Mesenchymal stem cell (in vitro differentiated cells and primary cell): ENCODE measurements around the gene L3MBTL1.
"Not testable (repeated sequence)": the region's sequence is repeated elsewhere in the genome, so short reads cannot be mapped to it uniquely, and the experiment has no call there.

ENCODE experiments used
- DNase-seq: peaks from one replicate; pipeline ENCODE4 v3.0.0-alpha.2; 2013
- H2AFZ ChIP-seq: one replicate; pipeline ENCODE4 v1.6.1; 2013; ENCODE audit warnings: low read depth, mild to moderate bottlenecking, control low read depth, inconsistent platforms, low read length, moderate library complexity
- H2AK5ac ChIP-seq: 2 replicates; pipeline ENCODE4 v1.6.1; 2013; ENCODE audit warnings: low read length, moderate library complexity, mild to moderate bottlenecking, inconsistent platforms; ENCODE audit not compliant: severe bottlenecking
- H2BK120ac ChIP-seq: one replicate; pipeline ENCODE4 v1.6.1; 2013; ENCODE audit warnings: low read depth, mild to moderate bottlenecking, inconsistent platforms, low read length, moderate library complexity
- H2BK12ac ChIP-seq, 2 experiments: one replicate each; pipeline ENCODE4 v1.6.1; 2013; ENCODE audit warnings: inconsistent platforms in 2 of 2, low read length in 2 of 2, mild to moderate bottlenecking in 2 of 2, moderate library complexity in 2 of 2, control low read depth in 1 of 2
- H2BK15ac ChIP-seq: one replicate; pipeline ENCODE4 v1.6.1; 2013; ENCODE audit warnings: mild to moderate bottlenecking, low read depth, inconsistent platforms; ENCODE audit not compliant: poor library complexity, severe bottlenecking
- H2BK5ac ChIP-seq: 2 replicates; pipeline ENCODE4 v1.6.1; 2013; ENCODE audit warnings: low read depth, mild to moderate bottlenecking, low read length, control low read depth, inconsistent platforms; ENCODE audit not compliant: poor library complexity, severe bottlenecking
- H3K14ac ChIP-seq, 2 experiments: one replicate each; pipeline ENCODE4 v1.6.1; 2013; ENCODE audit warnings: inconsistent platforms in 2 of 2, low read length in 2 of 2, control low read depth in 1 of 2, mild to moderate bottlenecking in 1 of 2, moderate library complexity in 1 of 2
- H3K18ac ChIP-seq, 2 experiments: one replicate each; pipeline ENCODE4 v1.6.1; 2013; ENCODE audit warnings: inconsistent platforms in 2 of 2, low read length in 2 of 2, control low read depth in 1 of 2, low read depth in 1 of 2, mild to moderate bottlenecking in 1 of 2
- H3K23ac ChIP-seq, 2 experiments: one replicate each; pipeline ENCODE4 v1.6.1; 2013; ENCODE audit warnings: inconsistent platforms in 2 of 2, low read length in 2 of 2, mild to moderate bottlenecking in 2 of 2, moderate library complexity in 2 of 2, control low read depth in 1 of 2
- H3K27ac ChIP-seq: 2 replicates; pipeline ENCODE4 v1.5.1; 2013; ENCODE audit warnings: mild to moderate bottlenecking, moderate library complexity, low read length, control low read depth, inconsistent platforms; ENCODE audit not compliant: poor library complexity, severe bottlenecking
- H3K27me3 ChIP-seq, 2 experiments: 2 replicates each; pipeline versions ENCODE4 v1.6.1 to v1.7.0; 2013; ENCODE audit warnings: low read length in 2 of 2, mild to moderate bottlenecking in 2 of 2, moderate library complexity in 2 of 2, control low read depth in 1 of 2, inconsistent platforms in 1 of 2; ENCODE audit not compliant: control insufficient read depth in 1 of 2, insufficient read depth in 1 of 2
- H3K36me3 ChIP-seq, 2 experiments: 2 replicates each; pipeline versions ENCODE4 v1.6.1 to v1.7.0; 2013; ENCODE audit warnings: low read length in 2 of 2, control low read depth in 1 of 2, inconsistent platforms in 1 of 2, low read depth in 1 of 2, mild to moderate bottlenecking in 1 of 2; ENCODE audit not compliant: insufficient read depth in 2 of 2, control insufficient read depth in 1 of 2
- H3K4ac ChIP-seq, 2 experiments: one replicate each; pipeline ENCODE4 v1.6.1; 2013; ENCODE audit warnings: inconsistent platforms in 2 of 2, low read length in 2 of 2, mild to moderate bottlenecking in 2 of 2, moderate library complexity in 2 of 2, control low read depth in 1 of 2, low read depth in 1 of 2
- H3K4me1 ChIP-seq: 2 replicates; pipeline ENCODE4 v1.6.1; 2013; ENCODE audit warnings: low read depth, low read length, control low read depth; ENCODE audit not compliant: control insufficient read depth, insufficient read depth
- H3K4me2 ChIP-seq: 2 replicates; pipeline ENCODE4 v1.6.1; 2013; ENCODE audit warnings: low read length, mild to moderate bottlenecking, inconsistent platforms; ENCODE audit not compliant: poor library complexity, severe bottlenecking
- H3K4me3 ChIP-seq, 2 experiments: 2 replicates each; pipeline versions ENCODE4 v1.5.1 to v1.7.0; 2013; ENCODE audit warnings: low read length in 2 of 2, mild to moderate bottlenecking in 2 of 2, control low read depth in 1 of 2, low read depth in 1 of 2; ENCODE audit not compliant: insufficient read depth in 1 of 2
- H3K79me1 ChIP-seq: replicated peaks from 2 replicates; pipeline ENCODE4 v1.6.1; 2013; ENCODE audit warnings: mild to moderate bottlenecking, control low read depth, low read length, inconsistent platforms; ENCODE audit not compliant: poor library complexity, severe bottlenecking
- H3K9ac ChIP-seq: 2 replicates; pipeline ENCODE4 v1.7.0; 2013; ENCODE audit warnings: mild to moderate bottlenecking, low read length, moderate library complexity
- H3K9me3 ChIP-seq: 2 replicates; pipeline ENCODE4 v1.7.0; 2013; ENCODE audit warnings: mild to moderate bottlenecking, low read length; ENCODE audit not compliant: control insufficient read depth
- H4K8ac ChIP-seq: one replicate; pipeline ENCODE4 v1.6.1; 2013; ENCODE audit warnings: inconsistent platforms, mild to moderate bottlenecking, low read length, moderate library complexity
- H4K91ac ChIP-seq: one replicate; pipeline ENCODE4 v1.6.1; 2013; ENCODE audit warnings: mild to moderate bottlenecking, low read length, inconsistent platforms
- whole genome bisulfite sequencing: methylation state at CpG from one replicate; pipeline ENCODE4 v1.1.7; 2013; ENCODE audit warnings: mixed read lengths; 5-methylcytosine and 5-hydroxymethylcytosine counted together

The L3MBTL1 gene

GRCh38 chr20:43490038-43490437 lies 17.5 kb upstream of the L3MBTL1 start:
- no peaks in the 10 kb centered on the region for H3K79me1 ChIP-seq
- no peaks in the 10 kb centered on the region for H3K4me1 ChIP-seq
- 78% methylated on average over 2 of the region's 2 CpGs for WGBS
- no peak overlapping the region for H3K4ac ChIP-seq
- H3K4me2 ChIP-seq, result no peak overlapping the region
- no peak overlapping the region for H2BK15ac ChIP-seq
- no peaks in the 10 kb centered on the region for H3K36me3 ChIP-seq
- H3K4me3 ChIP-seq, result no peak overlapping the region
- no peak overlapping the region for H2AK5ac ChIP-seq
- no peak for DNase-seq
- H3K27me3 ChIP-seq, result peaks cover 0 to 8% of the 10 kb centered on the region in 2 experiments
- no peaks in the 10 kb centered on the region for H3K9me3 ChIP-seq
- H2BK12ac ChIP-seq, result no peak overlapping the region
- no peak overlapping the region for H3K18ac ChIP-seq
- H3K23ac ChIP-seq, result no peak overlapping the region
- H3K27ac ChIP-seq, result no peak overlapping the region
- no peak overlapping the region for H2BK120ac ChIP-seq
- H2BK5ac ChIP-seq, result no peak overlapping the region
- H3K14ac ChIP-seq, result no peak overlapping the region
- H4K91ac ChIP-seq, result no peak overlapping the region
- H2AFZ ChIP-seq, result no peak overlapping the region
- H3K9ac ChIP-seq, result no peak overlapping the region
- H4K8ac ChIP-seq, result no peak overlapping the region

- H3K23ac ChIP-seq, result no peak overlapping the region
- no peak overlapping the region for H4K91ac ChIP-seq
- H3K18ac ChIP-seq, result no peak overlapping the region
- 89% methylated on average over 3 of the region's 3 CpGs for WGBS
- H2BK120ac ChIP-seq, result no peak overlapping the region
- H3K79me1 ChIP-seq, result no peaks in the 10 kb centered on the region
- H3K4me1 ChIP-seq, result no peaks in the 10 kb centered on the region
- H2AFZ ChIP-seq, result no peak overlapping the region
- no peak overlapping the region for H3K27ac ChIP-seq
- H2BK15ac ChIP-seq, result no peak overlapping the region
- no peak overlapping the region for H2BK5ac ChIP-seq
- no peaks in the 10 kb centered on the region for H3K9me3 ChIP-seq
- no peak overlapping the region for H3K4me2 ChIP-seq
- DNase-seq, result no peak
- no peak overlapping the region for H3K9ac ChIP-seq
- H3K36me3 ChIP-seq, result no peaks in the 10 kb centered on the region
- peaks cover 0 to 10% of the 10 kb centered on the region in 2 experiments for H3K27me3 ChIP-seq
- H3K14ac ChIP-seq, result no peak overlapping the region
- H3K4me3 ChIP-seq, result no peak overlapping the region
- no peak overlapping the region for H4K8ac ChIP-seq
- H2BK12ac ChIP-seq, result no peak overlapping the region
- H2AK5ac ChIP-seq, result no peak overlapping the region
- H3K4ac ChIP-seq, result no peak overlapping the region
Observed at GRCh38 chr20:43492101-43492500, 15.4 kb upstream of the L3MBTL1 start.

- Histone ChIP-seq H3K14ac (no peak overlapping the region), H3K9me3 (no peaks in the 10 kb centered on the region), H3K4me2 (no peak overlapping the region), H2BK12ac (no peak overlapping the region), H3K4me1 (no peaks in the 10 kb centered on the region), H3K18ac (no peak overlapping the region), H3K27ac (no peak overlapping the region), H2AK5ac (no peak overlapping the region), H2BK120ac (no peak overlapping the region), H3K4ac (no peak overlapping the region), H3K27me3 (peaks cover 0 to 9% of the 10 kb centered on the region in 2 experiments), H2BK15ac (no peak overlapping the region), H3K9ac (no peak overlapping the region), H3K4me3 (no peak overlapping the region), H2BK5ac (no peak overlapping the region), H4K91ac (no peak overlapping the region), H3K79me1 (no peaks in the 10 kb centered on the region), H3K36me3 (no peaks in the 10 kb centered on the region), H4K8ac (no peak overlapping the region), H2AFZ (no peak overlapping the region), H3K23ac (no peak overlapping the region)
- WGBS, result 61% methylated on average over 2 of the region's 2 CpGs
- no peak for DNase-seq
Observed at GRCh38 chr20:43495388-43495787, 12.1 kb upstream of the L3MBTL1 start.

GRCh38 chr20:43502021-43502420 lies 5.5 kb upstream of the L3MBTL1 start:
- not testable (repeated sequence) for H2BK5ac ChIP-seq, DNase-seq, H3K4me2 ChIP-seq, H4K91ac ChIP-seq, H3K4ac ChIP-seq, H3K4me1 ChIP-seq, H2AFZ ChIP-seq, H3K27ac ChIP-seq, H2AK5ac ChIP-seq, H3K14ac ChIP-seq, H2BK120ac ChIP-seq, H3K18ac ChIP-seq, H2BK12ac ChIP-seq, H2BK15ac ChIP-seq, H3K4me3 ChIP-seq, H3K36me3 ChIP-seq, H3K23ac ChIP-seq, H4K8ac ChIP-seq, H3K9me3 ChIP-seq, H3K9ac ChIP-seq, H3K79me1 ChIP-seq
- 96% methylated on average over 3 of the region's 8 CpGs for WGBS
- peaks cover 25 to 31% of the 10 kb centered on the region in 2 experiments for H3K27me3 ChIP-seq
